Progenitor cell of endocrine pancreas (in vitro differentiated cells): ENCODE data around the gene GPNMB. TPM values are rescaled to one million over a fixed set of nuclear protein-coding genes. Genes with fewer than 3 reads are reported as not detected.

Experiments used
- DNase-seq: peaks from one replicate; pipeline ENCODE4 v3.0.0; 2021; ENCODE audit warnings: low spot score; ENCODE audit not compliant: unreplicated experiment
- H3K27ac Mint-ChIP-seq: 2 replicates; pipeline ENCODE4 v1.8.0; 2021; ENCODE audit warnings: mild to moderate bottlenecking, moderate library complexity, mixed read lengths
- H3K27me3 Mint-ChIP-seq: 2 replicates; pipeline ENCODE4 v1.8.0; 2021; ENCODE audit warnings: mixed read lengths
- H3K36me3 Mint-ChIP-seq: 2 replicates; pipeline ENCODE4 v1.8.0; 2022; ENCODE audit warnings: mixed read lengths; ENCODE audit not compliant: insufficient read depth
- H3K4me1 Mint-ChIP-seq: 2 replicates; pipeline ENCODE4 v1.8.0; 2021; ENCODE audit warnings: low read depth, mixed read lengths
- H3K4me3 Mint-ChIP-seq: 2 replicates; pipeline ENCODE4 v1.8.0; 2021; ENCODE audit warnings: low read depth, mild to moderate bottlenecking, moderate library complexity, mixed read lengths
- H3K9me3 Mint-ChIP-seq: 2 replicates; pipeline ENCODE4 v1.8.0; 2021; ENCODE audit warnings: low read depth, mixed read lengths
- CTCF ChIP-seq: fragments of 200-600 bp; sonication (generic); IDR thresholded peaks from one replicate; pipeline ENCODE4 v1.5.0; 2021; ENCODE audit warnings: antibody characterized with exemption, mild to moderate bottlenecking; ENCODE audit not compliant: unreplicated experiment
- total RNA-seq: library from RNA; stranded (reverse); gene quantifications from 2 replicates; pipeline ENCODE4 v1.2.1, GENCODE V29; 2021

GPNMB gene
- total RNA-seq, 1 donor from 2014 or later: 0.98 TPM

GRCh38 chr7:23226844-23227450, 19.6 kb upstream of the GPNMB start:
- DNase-seq: no peak
- Mint-ChIP-seq H3K27ac (no peak overlapping the region), H3K4me1 (peaks cover 8% of the 10 kb centered on the region), H3K36me3 (no peaks in the 10 kb centered on the region), H3K4me3 (no peak overlapping the region), H3K9me3 (no peaks in the 10 kb centered on the region), H3K27me3 (no peaks in the 10 kb centered on the region)
- TF ChIP-seq CTCF: no peak

- Mint-ChIP-seq H3K9me3 (no peaks in the 10 kb centered on the region), H3K4me1 (no peaks in the 10 kb centered on the region), H3K4me3 (no peak overlapping the region), H3K27me3 (no peaks in the 10 kb centered on the region), H3K27ac (no peak overlapping the region), H3K36me3 (no peaks in the 10 kb centered on the region)
- TF ChIP-seq CTCF: no peak
- no peak for DNase-seq
Measured at GRCh38 chr7:23228412-23228811, 18.2 kb upstream of the GPNMB start.

GRCh38 chr7:23230641-23231101, 15.9 kb upstream of the GPNMB start:
- H3K27ac Mint-ChIP-seq: no peak overlapping the region

GRCh38 chr7:23232966-23233365, 13.6 kb upstream of the GPNMB start:
- DNase-seq: no peak
- Mint-ChIP-seq H3K36me3 (no peaks in the 10 kb centered on the region), H3K4me3 (no peak overlapping the region), H3K4me1 (no peaks in the 10 kb centered on the region), H3K27me3 (no peaks in the 10 kb centered on the region), H3K9me3 (no peaks in the 10 kb centered on the region), H3K27ac (no peak overlapping the region)
- TF ChIP-seq CTCF: no peak

More at GRCh38 chr7:23230641-23231101, 15.9 kb upstream of the GPNMB start:
- Mint-ChIP-seq H3K4me3 (no peak overlapping the region), H3K4me1 (no peaks in the 10 kb centered on the region), H3K27me3 (no peaks in the 10 kb centered on the region), H3K9me3 (no peaks in the 10 kb centered on the region), H3K36me3 (no peaks in the 10 kb centered on the region)
- TF ChIP-seq CTCF: no peak
- no peak for DNase-seq

- Mint-ChIP-seq H3K27me3 (no peaks in the 10 kb centered on the region), H3K4me3 (no peak overlapping the region), H3K36me3 (no peaks in the 10 kb centered on the region), H3K27ac (no peak overlapping the region), H3K4me1 (no peaks in the 10 kb centered on the region), H3K9me3 (no peaks in the 10 kb centered on the region)
- no peak for DNase-seq
- TF ChIP-seq CTCF: no peak
Measured at GRCh38 chr7:23234569-23235296, 11.8 kb upstream of the GPNMB start.
